Activated CD4-positive, alpha-beta T cell treated with anti-CD3 and anti-CD28 coated beads, Interleukin-2, amount 50 U/mL, for 24 hours (primary cell): ENCODE measurements around the gene SIMC1.
"Not testable (repeated sequence)": the region's sequence is repeated elsewhere in the genome, so short reads cannot be mapped to it uniquely, and the experiment has no call there.

Source experiments
- DNase-seq, 2 donors: peaks; one replicate each; pipeline ENCODE4 v3.0.0-alpha.2; 2020; ENCODE audit warnings: low read depth in 1 of 2, low spot score in 1 of 2

SIMC1 gene

DNA sequence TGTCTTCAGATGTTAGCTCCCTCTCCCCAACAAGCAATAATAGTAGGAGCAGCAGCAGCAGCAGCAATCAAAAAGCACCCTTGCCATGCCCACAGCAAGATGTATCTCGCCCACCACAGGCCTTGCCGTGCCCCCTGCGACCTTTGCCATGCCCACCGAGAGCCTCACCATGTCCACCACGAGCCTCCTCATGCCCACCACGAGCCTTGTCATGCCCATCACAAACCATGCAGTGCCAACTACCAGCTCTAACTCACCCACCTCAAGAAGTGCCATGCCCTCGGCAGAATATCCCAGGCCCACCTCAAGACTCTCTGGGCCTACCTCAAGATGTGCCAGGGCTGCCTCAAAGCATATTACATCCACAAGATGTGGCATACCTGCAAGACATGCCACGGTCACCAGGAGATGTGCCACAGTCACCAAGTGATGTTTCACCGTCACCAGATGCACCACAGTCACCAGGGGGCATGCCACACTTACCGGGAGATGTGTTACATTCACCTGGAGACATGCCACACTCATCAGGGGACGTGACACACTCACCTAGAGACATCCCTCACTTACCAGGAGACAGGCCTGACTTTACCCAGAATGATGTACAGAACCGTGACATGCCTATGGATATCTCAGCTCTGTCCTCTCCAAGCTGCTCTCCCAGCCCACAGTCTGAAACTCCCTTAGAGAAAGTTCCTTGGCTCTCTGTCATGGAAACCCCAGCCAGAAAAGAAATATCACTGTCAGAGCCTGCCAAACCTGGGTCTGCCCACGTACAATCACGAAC lies 52.0 kb downstream of the SIMC1 start:
- not testable (repeated sequence) for DNase-seq

- not testable (repeated sequence) for DNase-seq
Measured at GRCh38 chr5:176305356-176305755, 67.1 kb downstream of the SIMC1 start.

DNA sequence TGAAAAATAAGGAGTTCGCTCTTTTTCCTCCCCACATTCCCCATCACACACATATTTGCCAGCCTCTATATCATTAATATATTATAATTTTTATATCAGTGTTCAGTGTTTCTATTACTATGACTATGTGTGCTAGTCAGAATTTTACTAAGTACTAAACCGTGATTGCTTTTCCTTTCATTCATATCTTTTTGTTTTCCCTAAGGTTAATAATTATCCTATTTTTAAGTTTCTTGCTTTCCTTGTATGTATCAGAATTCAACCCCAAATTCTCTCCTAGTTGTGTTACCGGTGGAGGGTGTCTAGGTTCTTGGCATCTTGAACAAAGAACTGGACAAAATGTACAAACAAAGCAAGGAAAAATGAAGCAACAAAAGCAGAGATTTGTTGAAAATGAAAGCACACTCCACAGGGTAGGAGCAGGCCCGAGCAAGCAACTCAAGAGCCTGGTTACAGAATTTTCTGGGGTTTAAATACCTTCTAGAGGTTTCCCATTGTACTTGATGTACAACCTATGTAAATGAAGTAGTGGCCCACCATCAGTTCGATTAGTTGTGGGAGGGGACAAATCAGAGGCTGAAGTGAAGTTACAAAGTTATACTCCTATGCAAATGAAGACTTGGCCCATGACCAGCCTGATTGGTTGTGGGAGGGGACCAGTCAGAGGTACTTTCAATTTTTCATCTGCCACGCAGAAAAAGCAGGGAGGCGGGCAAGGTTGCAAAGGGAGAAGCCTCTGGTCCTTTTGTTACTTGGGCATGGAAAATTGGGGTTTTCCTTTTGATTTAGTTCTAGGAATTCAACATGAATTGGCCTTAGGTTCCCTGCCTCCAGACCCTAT lies 79.5 kb downstream of the SIMC1 start:
- no peak for DNase-seq

DNA sequence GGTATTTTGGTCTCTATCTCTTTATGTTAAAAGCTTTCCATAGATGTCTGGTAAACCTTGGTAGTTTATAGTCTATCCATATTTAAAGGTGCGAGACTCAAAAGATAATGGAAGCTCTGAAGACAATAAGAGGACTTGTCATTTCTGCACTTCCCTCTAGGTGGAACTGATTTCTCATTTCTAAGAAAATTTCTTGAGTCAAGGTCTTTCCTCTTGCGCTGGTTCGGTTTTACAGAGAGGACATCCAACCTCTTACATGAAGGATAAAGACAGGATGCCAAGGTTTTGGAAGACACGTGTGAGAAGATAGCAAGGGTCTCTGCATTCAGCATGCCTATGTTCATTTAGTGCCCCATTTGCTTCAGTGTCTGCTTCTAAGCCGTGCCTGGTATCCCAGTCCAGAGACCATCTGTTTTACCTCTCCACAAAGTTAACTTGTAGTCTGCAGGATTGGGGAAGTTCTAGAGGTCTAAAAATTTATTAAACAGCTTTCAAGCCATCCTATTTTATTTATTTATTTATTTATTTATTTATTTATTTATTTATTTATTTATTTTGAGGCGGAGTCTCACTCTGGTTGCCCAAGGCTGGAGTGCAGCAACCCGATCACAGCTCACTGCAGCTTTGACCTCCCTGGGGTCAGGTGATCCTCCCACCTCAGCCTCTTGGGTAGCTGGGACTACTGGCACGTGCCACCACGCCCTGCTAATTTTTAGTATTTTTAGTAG lies 81.8 kb downstream of the SIMC1 start:
- DNase-seq = no peak

- DNase-seq = no peak
Measured at GRCh38 chr5:176320577-176320976, 82.4 kb downstream of the SIMC1 start.

DNA sequence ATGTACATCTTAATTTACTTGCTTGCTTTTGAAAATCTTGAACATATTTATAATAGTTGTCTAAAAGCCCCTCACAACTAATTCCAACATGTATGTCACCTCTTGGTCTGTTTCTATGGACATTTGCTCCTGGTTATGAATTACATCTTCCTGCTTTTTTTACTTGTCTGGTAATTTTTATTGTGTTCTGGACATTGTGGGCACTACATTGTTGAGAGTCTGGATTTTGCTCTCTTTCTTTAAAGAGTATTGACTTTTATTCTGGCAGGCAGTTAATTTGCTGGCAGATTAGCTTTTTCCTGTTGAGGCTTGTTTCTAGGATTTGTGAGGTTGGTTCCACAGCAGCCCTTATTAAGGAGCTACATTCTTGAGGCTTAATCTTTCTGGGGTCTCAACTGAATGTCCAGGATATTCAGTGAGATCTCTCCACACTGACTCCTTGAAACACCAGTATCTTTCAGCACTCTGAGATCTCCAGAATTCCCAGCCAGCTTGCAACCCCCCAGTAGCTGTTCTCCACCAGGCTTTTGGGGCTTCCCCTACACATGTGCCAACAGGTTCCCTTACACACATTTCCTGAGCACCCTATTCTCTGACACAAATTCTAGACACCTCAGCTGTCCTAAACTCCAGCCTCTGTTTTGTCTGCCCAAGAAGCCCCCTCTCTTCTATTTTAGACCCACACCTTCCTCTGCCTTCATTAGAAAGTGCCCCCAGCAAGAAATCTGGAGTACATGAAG lies 96.0 kb downstream of the SIMC1 start:
- no peak for DNase-seq

- DNase-seq = no peak
Measured at GRCh38 chr5:176337913-176338312, 99.7 kb downstream of the SIMC1 start.

DNA sequence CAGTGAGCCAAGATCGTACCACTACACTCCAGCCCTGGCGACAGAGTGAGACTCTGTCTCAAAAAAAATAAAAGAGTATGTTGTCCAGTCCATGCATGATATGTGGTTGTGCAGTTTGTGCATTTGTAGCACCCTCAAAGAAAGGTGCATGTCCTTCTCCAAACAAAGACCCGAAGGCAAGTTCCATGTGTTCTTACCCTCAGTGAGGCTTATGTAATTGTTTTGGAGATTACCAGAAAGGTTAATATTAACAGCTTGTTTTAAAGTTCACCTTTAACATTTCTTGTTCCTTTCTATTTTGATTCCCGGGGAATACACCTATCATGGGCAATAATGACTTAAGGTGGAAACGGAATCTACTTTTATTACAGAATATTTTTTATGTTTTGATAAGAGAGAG lies 101.1 kb downstream of the SIMC1 start:
- no peak for DNase-seq

DNA sequence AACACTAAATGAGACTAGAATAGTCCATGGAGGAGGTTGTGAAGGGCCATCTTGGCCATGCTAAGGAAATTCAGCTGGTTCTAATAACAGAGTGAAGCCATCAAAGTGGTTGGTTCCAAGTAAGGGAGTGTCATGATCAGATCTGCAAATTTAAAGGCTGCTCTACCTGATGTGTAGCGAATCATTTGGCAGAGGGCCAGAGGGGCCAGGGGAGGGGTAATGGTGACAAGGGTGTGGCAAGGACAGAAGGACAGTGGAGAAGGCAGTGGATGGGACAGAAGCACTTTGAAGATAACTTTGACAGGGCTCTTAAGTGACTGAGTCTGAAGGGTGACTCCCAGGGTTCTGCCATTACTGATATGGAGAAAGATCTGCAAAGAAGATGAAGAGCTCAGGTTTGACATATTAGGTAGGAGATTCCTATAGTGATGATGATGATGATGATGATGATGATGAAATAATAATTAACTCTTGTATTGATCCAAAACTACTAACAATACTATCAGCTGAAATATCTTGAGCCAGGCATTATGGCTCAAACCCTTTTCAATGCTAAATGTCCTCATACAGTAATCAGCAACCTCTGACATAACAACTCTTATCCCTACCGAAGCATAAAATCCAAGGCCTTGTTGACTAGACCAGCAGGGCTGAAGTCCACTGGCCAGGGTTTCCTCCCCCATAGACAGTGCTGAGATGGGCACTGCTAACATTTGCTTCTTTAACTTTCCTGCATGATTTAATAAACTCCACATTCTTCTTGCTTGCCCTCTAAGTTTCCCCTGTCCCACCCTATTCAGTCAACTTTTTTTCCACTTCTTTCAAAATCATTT lies 103.3 kb downstream of the SIMC1 start:
- DNase-seq = no peak

DNA sequence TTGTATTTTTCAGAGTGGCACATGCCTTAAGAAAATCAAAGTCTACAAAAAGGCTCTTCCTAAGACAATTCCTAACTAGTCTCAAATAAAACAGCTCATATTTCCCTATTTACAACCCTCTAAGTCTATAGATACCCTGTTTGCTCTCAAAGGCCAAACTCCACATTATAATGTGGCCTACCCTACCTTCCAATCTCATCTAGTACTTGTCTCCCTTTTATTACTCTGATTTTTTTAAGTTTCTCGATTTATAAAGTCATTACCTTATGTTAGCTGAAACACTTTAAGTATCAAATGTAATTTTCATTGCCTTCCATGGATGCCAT lies 103.9 kb downstream of the SIMC1 start:
- no peak for DNase-seq

DNA sequence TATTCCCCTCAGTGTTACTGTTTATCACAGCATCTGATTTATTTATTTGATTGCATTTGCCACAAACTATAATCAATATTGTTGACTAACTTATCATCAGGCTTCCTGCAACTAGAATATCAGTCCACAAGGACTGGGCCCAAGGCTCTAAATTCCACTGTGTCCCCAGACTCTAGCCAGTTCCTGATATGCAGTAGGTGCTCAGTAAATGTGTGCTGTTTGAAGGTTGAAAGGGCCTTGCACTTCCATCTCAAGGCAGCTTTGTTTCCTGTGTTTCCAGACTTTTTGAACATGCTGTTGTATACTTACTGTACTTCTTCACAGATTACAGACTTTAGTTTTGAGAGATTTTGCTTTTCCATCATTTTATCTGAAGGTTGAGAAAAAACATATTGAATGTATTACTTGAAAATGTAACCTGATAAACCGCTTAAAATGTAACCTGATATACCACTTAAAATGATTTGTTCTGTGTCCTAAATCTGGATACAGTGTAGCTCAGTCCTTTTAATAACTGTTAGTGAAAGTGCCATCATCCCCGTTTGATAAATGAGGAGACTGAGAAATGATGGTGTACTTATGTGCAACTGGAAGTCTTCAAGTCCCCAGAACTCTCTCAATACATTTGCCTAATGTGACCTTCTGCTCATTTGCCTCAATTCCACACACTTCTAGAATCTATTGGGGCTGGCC lies 104.7 kb downstream of the SIMC1 start:
- DNase-seq = no peak

DNA sequence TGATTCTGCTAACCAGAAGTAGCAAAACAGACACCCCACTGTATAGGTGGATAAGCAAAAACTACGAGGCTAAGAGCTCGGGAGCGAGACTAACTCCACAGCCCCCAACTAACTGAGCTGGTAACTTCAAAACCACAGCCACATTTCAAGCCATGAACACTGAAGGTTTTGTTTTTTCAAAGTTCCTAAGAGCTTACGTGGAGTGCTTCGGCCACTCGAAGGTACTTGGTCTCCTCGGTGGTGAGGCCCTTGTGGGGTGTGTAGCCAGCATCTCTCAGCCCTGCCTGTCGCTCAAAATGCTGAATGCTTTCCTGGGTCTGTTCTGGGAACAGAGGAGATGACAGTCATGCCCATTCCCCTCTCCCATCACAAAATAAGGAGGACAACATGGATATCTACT lies 112.2 kb downstream of the SIMC1 start:
- no peak for DNase-seq

DNA sequence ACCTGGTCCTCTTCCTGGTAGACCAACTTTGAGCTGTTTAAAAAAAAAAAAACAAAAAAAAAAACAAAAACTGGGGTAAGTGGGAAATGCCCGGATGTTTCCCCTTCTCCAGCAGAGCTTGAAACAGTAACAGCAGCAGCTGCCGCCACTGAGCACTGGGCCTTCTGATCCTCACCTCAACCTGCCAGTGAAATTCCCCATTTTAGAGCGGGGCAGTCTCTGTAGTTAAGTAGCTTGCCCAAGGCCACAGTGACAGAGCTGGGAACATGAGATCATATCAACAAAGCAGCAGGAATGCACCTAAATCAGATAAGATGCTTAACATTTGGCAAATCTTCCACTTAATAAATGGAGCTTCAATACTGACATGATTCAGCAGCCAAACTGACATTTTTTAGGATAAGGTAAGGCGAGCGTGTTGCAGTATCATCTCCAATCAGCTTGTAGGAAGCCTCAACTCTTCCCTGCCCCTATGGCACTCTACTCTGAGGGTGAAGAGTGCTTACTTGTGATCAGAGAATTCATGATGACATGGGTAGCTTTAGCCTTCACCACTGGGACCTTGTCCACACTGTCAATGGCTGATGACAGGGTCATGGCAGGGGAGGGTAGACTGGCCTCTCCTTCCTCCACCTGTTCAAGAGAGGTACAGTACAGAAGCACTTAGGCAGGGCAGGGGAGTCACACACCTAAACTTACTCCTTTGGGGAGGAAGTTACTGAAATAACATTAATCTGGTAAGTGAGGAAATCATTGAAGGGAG lies 114.1 kb downstream of the SIMC1 start:
- no peak for DNase-seq

DNA sequence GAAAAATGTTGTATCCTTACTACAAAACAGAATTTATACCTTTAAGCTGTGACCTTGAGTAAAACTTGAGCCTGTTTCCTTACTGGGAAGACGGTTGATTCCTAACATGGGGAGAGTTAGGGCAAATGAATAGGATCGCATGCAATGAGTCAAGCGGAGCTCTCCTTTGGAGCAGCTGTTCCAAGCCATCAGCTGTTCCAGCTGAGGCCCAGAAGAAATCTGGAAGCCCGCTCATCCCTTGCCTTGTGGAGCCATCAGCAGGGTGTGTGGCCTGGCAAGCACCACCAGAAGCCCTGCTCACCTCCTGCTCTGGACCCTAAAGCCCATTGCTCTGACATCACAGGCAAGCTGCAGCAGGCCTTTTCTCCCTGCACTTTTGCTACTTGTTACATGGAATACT lies 115.3 kb downstream of the SIMC1 start:
- DNase-seq = no peak

GRCh38 chr5:176355400-176356178 lies 117.4 kb downstream of the SIMC1 start:
- DNase-seq = no peak

DNA sequence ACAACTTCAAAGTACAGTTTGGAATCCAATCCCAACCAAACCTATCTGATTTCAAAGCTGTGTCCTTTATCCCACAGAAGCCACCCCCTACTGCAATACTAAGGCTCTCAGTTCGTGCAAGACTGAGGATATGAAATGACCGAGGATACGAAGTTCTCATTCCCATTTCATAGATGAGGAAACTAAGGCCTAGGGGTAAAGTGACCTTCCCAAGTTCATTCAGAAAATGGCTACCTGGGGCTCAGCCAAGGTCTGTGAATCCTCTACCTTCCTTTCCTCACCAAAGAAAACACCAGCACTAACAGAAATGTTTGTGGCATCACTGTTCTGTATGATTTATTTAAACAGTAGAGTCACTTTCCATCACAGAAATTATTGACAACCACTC lies 117.9 kb downstream of the SIMC1 start:
- no peak for DNase-seq

DNA sequence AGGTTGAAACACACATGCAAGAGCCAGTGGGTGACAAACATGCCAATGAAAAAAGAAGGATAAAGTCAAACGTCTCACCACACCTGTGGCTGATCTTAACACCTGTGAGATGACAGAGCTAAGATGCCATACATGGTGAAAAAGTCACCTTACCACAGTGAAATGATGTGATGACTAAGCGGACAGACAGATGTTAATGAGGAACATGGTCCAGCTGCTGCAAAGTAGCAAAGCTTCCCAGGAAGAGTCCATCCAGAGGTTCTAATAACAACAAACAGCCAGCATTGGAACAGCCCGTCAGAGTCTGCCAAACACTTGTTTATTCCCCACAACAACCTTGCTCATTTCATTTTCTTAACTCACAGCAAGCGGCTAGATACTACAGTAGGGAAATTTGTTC lies 121.4 kb downstream of the SIMC1 start:
- DNase-seq = no peak

GRCh38 chr5:176360894-176361436 lies 122.7 kb downstream of the SIMC1 start:
- no peak for DNase-seq
